WTC11 (cell line): ENCODE measurements around the gene EGFR. TPM values are rescaled to one million over a fixed set of nuclear protein-coding genes. Genes with fewer than 3 reads are reported as not detected.
"Not testable (repeated sequence)": the region's sequence is repeated elsewhere in the genome, so short reads cannot be mapped to it uniquely, and the experiment has no call there.

Source experiments
- ATAC-seq: fragments of 200-7000 bp; cut with Tn5 transposase; 2 replicates; pipeline ENCODE4 v1.10.0; 2021; ENCODE audit warnings: mild to moderate bottlenecking, moderate library complexity
- CTCF ChIA-PET: fragments of 300-600 bp; sonication (Branson Sonifier 250); formaldehyde crosslinking; loops from one replicate; lab custom pipeline; 2021; ENCODE audit warnings: antibody characterized with exemption; lab: Charles Lee
- POLR2A ChIA-PET: fragments of 350-600 bp; sonication (Branson Sonifier 250); formaldehyde crosslinking; loops from one replicate; lab custom pipeline; 2021; ENCODE audit warnings: antibody characterized with exemption; lab: Charles Lee
- DNase-seq: peaks from one replicate; pipeline ENCODE4 v3.0.0; 2021; ENCODE audit warnings: low spot score
- H3K27ac Mint-ChIP-seq: 2 replicates; pipeline ENCODE4 v1.8.0; 2021; ENCODE audit warnings: mixed read lengths
- H3K27me3 Mint-ChIP-seq: 2 replicates; pipeline ENCODE4 v1.8.0; 2021; ENCODE audit warnings: low read depth, mild to moderate bottlenecking, moderate library complexity, mixed read lengths
- H3K36me3 Mint-ChIP-seq: 2 replicates; pipeline ENCODE4 v1.8.0; 2021; ENCODE audit warnings: mixed read lengths
- H3K4me1 Mint-ChIP-seq: 2 replicates; pipeline ENCODE4 v1.8.0; 2022; ENCODE audit warnings: mixed read lengths
- H3K4me3 Mint-ChIP-seq: 2 replicates; pipeline ENCODE4 v1.8.0; 2021; ENCODE audit warnings: mild to moderate bottlenecking, moderate library complexity, mixed read lengths
- H3K9me3 Mint-ChIP-seq: 2 replicates; pipeline ENCODE4 v1.8.0; 2021; ENCODE audit warnings: mixed read lengths
- FOXJ3 ChIP-seq: sonication (generic); formaldehyde crosslinking; IDR thresholded peaks from 2 replicates; pipeline ENCODE4 v1.9.0; 2021; ENCODE audit warnings: missing genetic modification reagents, mild to moderate bottlenecking, borderline replicate concordance
- GABPB1 ChIP-seq: sonication (generic); formaldehyde crosslinking; IDR thresholded peaks from 2 replicates; pipeline ENCODE4 v1.8.1; 2023; ENCODE audit warnings: mild to moderate bottlenecking, missing genetic modification reagents
- HMGA2 ChIP-seq: fragments of 250-450 bp; sonication (Bioruptor Pico); IDR thresholded peaks from 2 replicates; pipeline ENCODE4 v1.4.0; 2021; ENCODE audit warnings: mild to moderate bottlenecking, moderate library complexity
- RORB ChIP-seq: fragments of 250-450 bp; sonication (Bioruptor Pico); IDR thresholded peaks from 2 replicates; pipeline ENCODE4 v1.9.0; 2021; ENCODE audit warnings: mild to moderate bottlenecking
- TEAD1 ChIP-seq: sonication (generic); formaldehyde crosslinking; IDR thresholded peaks from 2 replicates; pipeline ENCODE4 v1.8.0; 2022; ENCODE audit warnings: mild to moderate bottlenecking, missing genetic modification reagents
- ZNF396 ChIP-seq: fragments of 250-450 bp; sonication (Bioruptor Pico); IDR thresholded peaks from 2 replicates; pipeline ENCODE4 v1.8.0; 2021; ENCODE audit warnings: mild to moderate bottlenecking, moderate library complexity, borderline replicate concordance
- total RNA-seq: library from RNA; stranded (reverse); gene quantifications from 3 replicates; pipeline ENCODE4 v1.2.3, GENCODE V29; 2021
- TF ChIP-seq, protein P1 (sequence below): fragments of 250-450 bp; sonication (Bioruptor Pico); IDR thresholded peaks from 2 replicates; pipeline ENCODE4 v1.9.0; 2021; ENCODE audit warnings: moderate library complexity, mild to moderate bottlenecking, inconsistent platforms, borderline replicate concordance
- TF ChIP-seq, protein P2 (sequence below): sonication (generic); formaldehyde crosslinking; IDR thresholded peaks from 2 replicates; pipeline ENCODE4 v1.8.1; 2023; ENCODE audit warnings: mild to moderate bottlenecking, missing genetic modification reagents, moderate library complexity
- TF ChIP-seq, protein P3 (sequence below): fragments of 250-450 bp; sonication (Bioruptor Pico); IDR thresholded peaks from 2 replicates; pipeline ENCODE4 v1.9.0; 2021; ENCODE audit warnings: mild to moderate bottlenecking
- TF ChIP-seq, protein P4 (sequence below): sonication (generic); formaldehyde crosslinking; IDR thresholded peaks from 2 replicates; pipeline ENCODE4 v1.8.0; 2023; ENCODE audit warnings: mild to moderate bottlenecking, missing genetic modification reagents

The EGFR gene
- total RNA-seq, 1 experiment from 2014 or later, result 5.9 TPM

DNA sequence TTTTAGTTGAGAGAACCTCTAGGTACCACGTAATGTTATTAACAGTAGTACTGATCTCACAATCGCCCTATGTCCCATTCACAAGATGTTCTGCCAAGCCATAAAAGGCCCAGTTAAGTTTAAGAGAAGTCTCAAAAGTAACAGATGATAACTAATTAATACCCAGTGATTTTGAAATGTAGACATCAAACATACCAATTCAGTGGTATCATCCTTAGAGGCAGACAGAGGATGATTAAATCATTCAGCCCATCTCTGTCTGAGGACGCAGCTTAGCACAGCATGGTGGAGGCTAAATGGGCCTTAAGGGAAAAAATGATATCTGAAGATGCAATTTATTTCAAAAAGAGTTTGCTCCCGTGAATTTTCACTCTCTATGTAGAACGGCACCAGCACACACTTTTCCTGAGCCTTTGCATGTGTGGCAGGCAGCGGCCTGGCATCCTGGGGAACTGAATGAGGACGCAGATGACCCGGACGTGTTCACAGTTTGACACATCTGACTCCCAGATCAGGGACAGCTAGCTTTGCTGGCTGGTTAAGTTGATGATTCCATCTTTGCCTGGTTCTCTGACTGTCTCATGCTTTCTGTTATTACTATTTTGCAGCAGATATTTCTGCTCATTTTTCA, 13.4 kb downstream of the EGFR start (continued):
- TF ChIP-seq, protein P1, sequence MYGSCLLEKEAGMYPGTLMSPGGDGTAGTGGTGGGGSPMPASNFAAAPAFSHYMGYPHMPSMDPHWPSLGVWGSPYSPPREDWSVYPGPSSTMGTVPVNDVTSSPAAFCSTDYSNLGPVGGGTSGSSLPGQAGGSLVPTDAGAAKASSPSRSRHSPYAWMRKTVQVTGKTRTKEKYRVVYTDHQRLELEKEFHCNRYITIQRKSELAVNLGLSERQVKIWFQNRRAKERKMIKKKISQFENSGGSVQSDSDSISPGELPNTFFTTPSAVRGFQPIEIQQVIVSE (CRISPR knock-in tag), result no peak

DNA sequence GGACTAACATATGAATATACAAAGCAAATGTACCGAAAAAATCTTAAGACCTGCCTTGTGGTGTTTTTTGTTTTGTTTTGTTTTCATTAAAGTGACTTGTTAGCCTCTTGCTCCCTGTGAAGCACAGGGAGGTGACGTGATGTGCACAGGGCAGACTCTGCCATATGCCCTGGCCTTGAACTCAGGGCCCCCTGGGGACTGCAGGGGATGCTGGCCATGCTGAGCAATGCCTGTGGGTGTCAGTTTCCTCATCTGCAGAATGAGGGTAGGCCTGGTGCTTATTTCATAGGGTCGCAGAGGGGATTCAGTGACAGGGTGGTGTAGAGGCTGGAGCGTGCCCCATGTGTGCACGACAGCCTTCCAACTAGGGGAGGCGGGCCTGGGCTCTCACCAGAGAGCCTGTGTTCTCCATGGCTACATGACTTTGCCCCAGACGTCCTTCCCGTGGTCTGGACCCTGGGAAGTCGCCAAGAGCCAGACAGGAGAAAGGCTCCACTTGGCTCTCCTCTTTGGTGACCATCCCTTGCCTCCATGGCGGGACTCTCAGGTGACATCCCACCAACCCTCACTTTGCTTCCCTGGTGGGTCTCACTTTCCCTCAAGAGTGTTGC, 14.5 kb downstream of the EGFR start:
- ChIA-PET POLR2A (no interaction called here), CTCF (no interaction called here)
- Mint-ChIP-seq H3K9me3 (no peaks in the 10 kb centered on the region), H3K27me3 (no peaks in the 10 kb centered on the region), H3K4me3 (no peak overlapping the region), H3K4me1 (no peaks in the 10 kb centered on the region), H3K36me3 (no peaks in the 10 kb centered on the region), H3K27ac (no peak overlapping the region)
- DNase-seq (no peak), ATAC-seq (no peak)
- TF ChIP-seq, protein P2, sequence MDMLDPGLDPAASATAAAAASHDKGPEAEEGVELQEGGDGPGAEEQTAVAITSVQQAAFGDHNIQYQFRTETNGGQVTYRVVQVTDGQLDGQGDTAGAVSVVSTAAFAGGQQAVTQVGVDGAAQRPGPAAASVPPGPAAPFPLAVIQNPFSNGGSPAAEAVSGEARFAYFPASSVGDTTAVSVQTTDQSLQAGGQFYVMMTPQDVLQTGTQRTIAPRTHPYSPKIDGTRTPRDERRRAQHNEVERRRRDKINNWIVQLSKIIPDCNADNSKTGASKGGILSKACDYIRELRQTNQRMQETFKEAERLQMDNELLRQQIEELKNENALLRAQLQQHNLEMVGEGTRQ (CRISPR knock-in tag), result no peak
- TF ChIP-seq HMGA2 (CRISPR knock-in tag), result no peak

DNA sequence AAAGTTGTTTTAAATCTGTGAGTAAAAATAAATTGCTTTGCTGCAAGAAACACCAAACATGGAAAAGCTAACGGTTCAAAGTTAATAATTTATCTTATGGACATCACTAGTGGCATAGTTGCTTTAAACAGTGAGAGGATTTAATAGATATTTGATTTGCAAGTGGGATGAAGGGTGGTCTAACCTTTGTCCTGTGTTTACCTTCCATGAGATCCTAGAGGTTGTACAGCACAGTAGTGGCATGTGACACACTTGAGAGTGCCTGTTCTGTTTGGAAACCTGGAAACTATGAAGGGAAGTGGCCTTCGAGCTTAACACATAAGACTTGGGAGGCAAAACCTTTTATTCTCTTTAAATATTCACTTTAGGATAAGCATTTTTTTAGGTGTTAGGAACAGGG, 16.0 kb downstream of the EGFR start:
- Mint-ChIP-seq H3K27ac (no peak overlapping the region), H3K27me3 (no peaks in the 10 kb centered on the region), H3K4me3 (no peak overlapping the region), H3K4me1 (no peaks in the 10 kb centered on the region), H3K36me3 (no peaks in the 10 kb centered on the region), H3K9me3 (no peaks in the 10 kb centered on the region)
- TF ChIP-seq ZNF396 (CRISPR knock-in tag), result no peak
- TF ChIP-seq RORB (CRISPR knock-in tag), result no peak
- TF ChIP-seq, protein P3, sequence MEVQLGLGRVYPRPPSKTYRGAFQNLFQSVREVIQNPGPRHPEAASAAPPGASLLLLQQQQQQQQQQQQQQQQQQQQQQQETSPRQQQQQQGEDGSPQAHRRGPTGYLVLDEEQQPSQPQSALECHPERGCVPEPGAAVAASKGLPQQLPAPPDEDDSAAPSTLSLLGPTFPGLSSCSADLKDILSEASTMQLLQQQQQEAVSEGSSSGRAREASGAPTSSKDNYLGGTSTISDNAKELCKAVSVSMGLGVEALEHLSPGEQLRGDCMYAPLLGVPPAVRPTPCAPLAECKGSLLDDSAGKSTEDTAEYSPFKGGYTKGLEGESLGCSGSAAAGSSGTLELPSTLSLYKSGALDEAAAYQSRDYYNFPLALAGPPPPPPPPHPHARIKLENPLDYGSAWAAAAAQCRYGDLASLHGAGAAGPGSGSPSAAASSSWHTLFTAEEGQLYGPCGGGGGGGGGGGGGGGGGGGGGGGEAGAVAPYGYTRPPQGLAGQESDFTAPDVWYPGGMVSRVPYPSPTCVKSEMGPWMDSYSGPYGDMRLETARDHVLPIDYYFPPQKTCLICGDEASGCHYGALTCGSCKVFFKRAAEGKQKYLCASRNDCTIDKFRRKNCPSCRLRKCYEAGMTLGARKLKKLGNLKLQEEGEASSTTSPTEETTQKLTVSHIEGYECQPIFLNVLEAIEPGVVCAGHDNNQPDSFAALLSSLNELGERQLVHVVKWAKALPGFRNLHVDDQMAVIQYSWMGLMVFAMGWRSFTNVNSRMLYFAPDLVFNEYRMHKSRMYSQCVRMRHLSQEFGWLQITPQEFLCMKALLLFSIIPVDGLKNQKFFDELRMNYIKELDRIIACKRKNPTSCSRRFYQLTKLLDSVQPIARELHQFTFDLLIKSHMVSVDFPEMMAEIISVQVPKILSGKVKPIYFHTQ, result no peak
- no peak for TF ChIP-seq GABPB1 (CRISPR knock-in tag)
- no peak for TF ChIP-seq TEAD1 (CRISPR knock-in tag)
- TF ChIP-seq, protein P4, sequence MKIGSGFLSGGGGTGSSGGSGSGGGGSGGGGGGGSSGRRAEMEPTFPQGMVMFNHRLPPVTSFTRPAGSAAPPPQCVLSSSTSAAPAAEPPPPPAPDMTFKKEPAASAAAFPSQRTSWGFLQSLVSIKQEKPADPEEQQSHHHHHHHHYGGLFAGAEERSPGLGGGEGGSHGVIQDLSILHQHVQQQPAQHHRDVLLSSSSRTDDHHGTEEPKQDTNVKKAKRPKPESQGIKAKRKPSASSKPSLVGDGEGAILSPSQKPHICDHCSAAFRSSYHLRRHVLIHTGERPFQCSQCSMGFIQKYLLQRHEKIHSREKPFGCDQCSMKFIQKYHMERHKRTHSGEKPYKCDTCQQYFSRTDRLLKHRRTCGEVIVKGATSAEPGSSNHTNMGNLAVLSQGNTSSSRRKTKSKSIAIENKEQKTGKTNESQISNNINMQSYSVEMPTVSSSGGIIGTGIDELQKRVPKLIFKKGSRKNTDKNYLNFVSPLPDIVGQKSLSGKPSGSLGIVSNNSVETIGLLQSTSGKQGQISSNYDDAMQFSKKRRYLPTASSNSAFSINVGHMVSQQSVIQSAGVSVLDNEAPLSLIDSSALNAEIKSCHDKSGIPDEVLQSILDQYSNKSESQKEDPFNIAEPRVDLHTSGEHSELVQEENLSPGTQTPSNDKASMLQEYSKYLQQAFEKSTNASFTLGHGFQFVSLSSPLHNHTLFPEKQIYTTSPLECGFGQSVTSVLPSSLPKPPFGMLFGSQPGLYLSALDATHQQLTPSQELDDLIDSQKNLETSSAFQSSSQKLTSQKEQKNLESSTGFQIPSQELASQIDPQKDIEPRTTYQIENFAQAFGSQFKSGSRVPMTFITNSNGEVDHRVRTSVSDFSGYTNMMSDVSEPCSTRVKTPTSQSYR, result no peak
- TF ChIP-seq FOXJ3, result no peak
- ChIA-PET POLR2A (no interaction called here), CTCF (no interaction called here)
- no peak for DNase-seq
- ATAC-seq, result no peak

DNA sequence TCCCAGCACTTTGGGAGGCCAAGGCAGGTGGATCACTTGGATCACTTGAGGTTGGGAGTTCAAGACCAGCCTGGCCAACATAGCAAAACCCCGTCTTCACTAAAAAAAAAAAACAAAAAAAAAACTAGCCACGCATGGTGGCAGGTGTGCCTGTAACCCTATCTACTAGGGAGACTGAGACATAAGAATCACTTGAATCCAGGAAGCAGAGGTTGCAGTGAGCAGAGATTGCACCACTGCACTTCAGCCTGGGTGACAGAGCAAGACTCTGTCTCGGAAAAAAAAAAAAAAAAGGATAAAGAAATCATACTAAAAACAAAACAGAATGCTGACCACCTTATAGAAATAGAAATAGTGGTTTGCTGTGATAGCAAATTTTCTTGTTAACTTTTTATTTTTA, 16.6 kb downstream of the EGFR start:
- H3K36me3 Mint-ChIP-seq, POLR2A ChIA-PET, ATAC-seq, DNase-seq, H3K4me3 Mint-ChIP-seq, H3K27me3 Mint-ChIP-seq, H3K27ac Mint-ChIP-seq, H3K9me3 Mint-ChIP-seq, H3K4me1 Mint-ChIP-seq: not testable (repeated sequence)
- CTCF ChIA-PET, result interaction anchor here (0.6 kb wide), 1 partner anchor 219 kb away, joined by 5 read pairs; no protein-coding TSS in a partner anchor
